ENCODE measurements around the gene SON. TPM values are rescaled to one million over a fixed set of nuclear protein-coding genes. Genes with fewer than 3 reads are reported as not detected.
"Not testable (repeated sequence)": the region's sequence is repeated elsewhere in the genome, so short reads cannot be mapped to it uniquely, and the experiment has no call there.

The SON gene
- total RNA-seq, 1 donor from 2014 or later = 230 TPM

DNA sequence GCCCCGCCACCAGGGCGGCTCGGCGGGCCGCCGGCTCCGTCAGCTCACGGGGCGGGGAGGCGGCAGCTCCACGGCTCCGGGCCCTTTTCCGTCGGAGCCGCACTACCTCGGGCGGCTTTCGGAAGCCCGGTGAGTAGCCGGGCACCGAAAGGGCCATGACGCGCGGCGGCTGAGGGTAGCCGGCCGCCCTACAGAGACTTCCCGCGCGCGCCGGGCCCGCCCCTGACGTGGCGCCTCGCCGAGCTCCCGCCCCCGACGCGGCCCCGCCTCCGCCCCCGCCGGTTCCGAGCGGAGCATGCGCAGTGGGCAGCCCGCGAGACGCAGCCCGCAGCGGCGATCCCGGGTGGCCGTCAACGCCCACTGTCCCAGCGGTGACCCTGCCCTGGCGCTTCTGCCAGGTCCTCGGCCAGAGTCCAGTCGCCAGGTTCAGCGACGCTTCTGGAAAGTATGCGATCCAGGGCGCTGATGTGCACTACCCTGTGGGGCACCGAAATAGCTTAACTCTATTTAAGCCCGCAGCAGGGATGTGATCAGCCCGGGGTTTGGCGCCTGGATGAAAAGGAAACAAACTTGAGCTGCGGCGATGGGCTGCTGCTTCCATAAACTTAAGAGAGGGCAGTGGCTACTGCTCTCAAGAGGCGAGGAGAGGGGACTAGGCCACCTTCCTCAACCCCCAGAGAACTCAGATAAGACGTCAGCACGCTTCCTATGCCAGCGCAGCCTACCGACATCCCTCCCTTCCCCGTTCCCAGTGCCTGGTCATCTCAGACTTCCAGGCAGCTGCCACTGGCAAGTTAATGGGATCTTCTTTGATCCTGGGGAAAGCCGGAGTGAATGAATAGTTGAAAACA is 45.9 kb downstream of the SON start, which contains the start of gene DONSON:
Gene DONSON, minus strand, starts transcription at position 200 of the 851 bp plus-strand sequence. Its CDS starts 43 bp downstream, at position 157.
- DNase-seq (ENCODE audit: low read depth) = no peak
- H3K4me3 ChIP-seq (ENCODE audit: low read depth, low read length) = peak within 1 kb of the TSS; percentile 83
- no peak for TF ChIP-seq CTCF (conservative IDR thresholded peaks at IDR 0.05; ENCODE audit: low read depth, low read length)

DNA sequence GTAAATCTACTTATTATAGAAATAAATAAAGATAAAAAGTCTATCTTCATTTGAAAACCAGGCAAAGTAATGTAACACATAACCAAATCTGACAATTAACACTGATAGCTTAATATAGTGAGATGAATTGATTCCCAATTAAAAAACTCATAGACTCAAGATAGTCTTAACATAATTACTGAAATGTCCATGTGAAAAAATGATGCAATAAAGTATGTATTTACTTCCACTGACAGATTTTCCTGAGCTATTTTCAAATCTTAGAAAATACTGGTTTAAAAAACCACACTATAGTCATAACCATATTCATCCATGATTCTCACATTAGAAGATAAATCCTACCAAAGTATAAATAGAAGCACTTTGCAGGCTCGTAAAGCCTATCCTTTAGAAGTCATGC is 55.2 kb downstream of the SON start:
- no peak overlapping the region for H3K4me3 ChIP-seq (ENCODE audit: low read depth, low read length)
- no peak for TF ChIP-seq CTCF (conservative IDR thresholded peaks at IDR 0.05; ENCODE audit: low read depth, low read length)
- DNase-seq (ENCODE audit: low read depth) = no peak

DNA sequence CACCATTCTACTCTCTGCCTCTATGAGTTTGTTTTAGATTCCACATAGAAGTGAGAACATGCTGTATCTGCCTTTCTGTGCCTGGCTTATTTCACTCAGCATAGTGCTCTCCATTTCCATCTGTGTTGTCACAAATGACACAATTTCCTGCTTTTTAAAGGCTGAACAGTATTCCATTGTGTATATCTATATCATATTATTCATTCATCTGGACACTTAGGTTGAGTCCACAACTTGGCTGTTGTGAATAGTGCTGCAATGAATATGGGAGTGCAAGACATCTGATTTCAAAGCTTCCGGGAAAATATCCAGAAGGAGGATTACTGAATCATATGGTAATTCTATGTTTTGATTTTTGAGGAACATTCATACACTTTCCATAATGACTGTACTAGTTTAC is 65.7 kb downstream of the SON start:
- TF ChIP-seq CTCF (conservative IDR thresholded peaks at IDR 0.05; ENCODE audit: low read depth, low read length) = no peak
- no peak for DNase-seq (ENCODE audit: low read depth)
- no peak overlapping the region for H3K4me3 ChIP-seq (ENCODE audit: low read depth, low read length)

DNA sequence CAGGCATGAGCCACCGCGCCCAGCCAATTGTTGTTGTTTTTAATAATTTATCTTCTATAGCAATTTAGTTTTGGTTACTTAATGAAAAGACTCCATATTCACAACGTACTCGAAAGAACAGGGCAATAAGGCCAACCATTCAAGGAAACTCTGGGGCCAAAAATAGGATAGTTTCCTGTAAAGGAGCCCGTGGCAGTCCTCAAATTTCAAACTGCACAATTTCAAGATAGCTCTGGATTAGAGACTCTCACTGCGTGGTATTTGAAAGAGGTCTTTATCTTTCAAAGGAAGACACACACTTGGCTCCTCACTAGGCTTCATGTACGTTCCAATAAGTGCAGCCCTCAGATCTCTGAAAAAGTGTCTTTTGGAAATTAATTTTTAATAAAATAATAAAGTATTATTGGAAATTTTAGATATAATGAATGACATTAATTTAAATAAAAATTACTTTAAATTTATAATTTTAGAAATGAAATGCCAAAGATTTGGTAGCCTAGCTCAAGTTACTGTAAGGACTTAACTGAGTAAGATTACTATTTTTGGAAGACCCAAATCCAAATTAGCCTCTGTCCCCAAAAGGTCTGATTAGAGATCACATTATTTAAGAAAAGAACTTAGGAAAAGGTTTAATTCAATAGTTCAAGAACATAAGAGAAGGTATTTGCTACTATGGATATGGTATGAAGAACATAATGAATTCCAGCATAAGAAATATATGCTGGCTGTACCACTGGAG is 68.3 kb downstream of the SON start:
- TF ChIP-seq CTCF (conservative IDR thresholded peaks at IDR 0.05; ENCODE audit: low read depth, low read length) = no peak
- no peak for DNase-seq (ENCODE audit: low read depth)
- H3K4me3 ChIP-seq (ENCODE audit: low read depth, low read length) = no peak overlapping the region

DNA sequence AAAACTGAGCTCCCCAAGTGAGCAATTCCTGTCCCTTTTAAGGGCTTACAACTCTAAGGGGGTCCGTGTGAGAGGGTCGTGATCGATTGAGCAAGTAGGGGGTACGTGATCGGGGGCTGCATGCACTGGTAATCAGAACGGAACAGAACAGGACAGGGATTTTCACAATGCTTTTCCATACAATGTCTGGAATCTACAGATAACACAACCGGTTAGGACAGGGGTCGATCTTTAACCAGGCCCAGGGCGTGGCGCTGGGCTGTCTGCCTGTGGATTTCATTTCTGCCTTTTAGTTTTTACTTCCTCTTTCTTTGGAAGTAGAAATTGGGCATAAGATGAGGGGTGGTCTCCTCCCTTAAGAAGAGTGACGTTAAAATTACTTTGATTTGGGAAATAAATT is 74.7 kb downstream of the SON start:
- DNase-seq (ENCODE audit: low read depth); H3K4me3 ChIP-seq (ENCODE audit: low read depth, low read length): not testable (repeated sequence)

DNA sequence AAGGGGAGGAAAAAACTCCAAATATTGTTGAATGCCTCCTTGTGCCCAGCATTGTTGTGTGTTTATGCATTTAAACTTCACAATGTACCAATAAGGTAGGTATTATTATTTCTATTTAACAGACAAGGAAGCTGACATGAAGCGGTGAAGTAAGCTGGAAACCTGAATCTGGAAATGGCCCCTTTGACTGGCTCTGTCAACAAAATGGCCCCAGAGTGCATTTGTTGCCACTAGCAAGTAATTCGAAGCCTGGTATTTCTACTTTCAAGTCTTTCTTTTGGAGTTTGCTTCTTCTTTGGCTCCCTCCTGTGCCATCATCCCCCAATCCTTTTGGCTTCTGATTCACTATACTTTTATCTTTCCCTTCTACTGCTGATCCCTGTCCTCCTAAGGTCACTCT is 75.6 kb downstream of the SON start:
- no peak for TF ChIP-seq CTCF (conservative IDR thresholded peaks at IDR 0.05; ENCODE audit: low read depth, low read length)
- no peak overlapping the region for H3K4me3 ChIP-seq (ENCODE audit: low read depth, low read length)
- DNase-seq (ENCODE audit: low read depth) = no peak

DNA sequence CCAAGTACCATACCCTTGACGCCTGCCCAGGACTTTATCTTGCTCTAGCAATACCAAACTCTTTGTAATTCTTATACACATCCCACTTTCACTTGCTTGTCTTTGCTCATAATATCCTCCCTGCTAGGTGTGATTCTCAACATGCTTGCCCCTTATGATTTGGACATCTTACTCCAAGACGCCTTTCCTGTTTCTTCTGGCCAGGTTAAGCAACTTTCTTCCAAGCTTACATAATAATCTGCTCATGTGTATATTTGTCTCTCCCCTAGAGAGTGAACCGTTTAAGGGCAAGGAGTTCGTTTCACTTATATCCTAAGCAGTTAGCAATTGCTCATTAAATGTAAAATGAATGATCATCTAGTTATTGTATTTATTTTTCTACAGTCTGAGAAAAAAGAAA is 76.9 kb downstream of the SON start:
- TF ChIP-seq CTCF (conservative IDR thresholded peaks at IDR 0.05; ENCODE audit: low read depth, low read length) = no peak

More for the DNA sequence above, 76.9 kb downstream of the SON start:
- no peak overlapping the region for H3K4me3 ChIP-seq (ENCODE audit: low read depth, low read length)
- DNase-seq (ENCODE audit: low read depth) = no peak

Data from epithelial cell of proximal tubule (primary cell).